Liver (tissue), 9 donors: ENCODE results near the gene KLHL13. TPM values are rescaled to one million over a fixed set of nuclear protein-coding genes. Genes with fewer than 3 reads are reported as not detected.

ENCODE experiments used
- DNase-seq: peaks from one replicate; pipeline ENCODE4 v3.0.0-alpha.2; 2017; ENCODE audit warnings: low spot score
- H3K27ac ChIP-seq, 2 donors: one replicate each; pipeline ENCODE4 v1.7.0; 2013; ENCODE audit warnings: inconsistent platforms in 2 of 2, low read length in 2 of 2, control low read depth in 1 of 2, low read depth in 1 of 2, mild to moderate bottlenecking in 1 of 2
- H3K27me3 ChIP-seq, 4 donors: one replicate each; pipeline versions ENCODE4 v1.6.1 to v1.7.0; 2013; ENCODE audit warnings: low read length in 3 of 4, inconsistent platforms in 1 of 4, mild to moderate bottlenecking in 1 of 4, moderate library complexity in 1 of 4; ENCODE audit not compliant: control insufficient read depth in 4 of 4, insufficient read depth in 4 of 4
- H3K36me3 ChIP-seq, 4 donors: one replicate each; pipeline versions ENCODE4 v1.6.1 to v1.7.0; 2013; ENCODE audit warnings: low read length in 3 of 4, mild to moderate bottlenecking in 3 of 4, low read depth in 1 of 4, moderate library complexity in 1 of 4; ENCODE audit not compliant: control insufficient read depth in 4 of 4, insufficient read depth in 3 of 4
- H3K4me1 ChIP-seq, 4 donors: one replicate each; pipeline versions ENCODE4 v1.6.1 to v1.7.0; 2013; ENCODE audit warnings: low read length in 3 of 4, mild to moderate bottlenecking in 3 of 4, moderate library complexity in 1 of 4; ENCODE audit not compliant: control insufficient read depth in 4 of 4, insufficient read depth in 4 of 4
- H3K4me3 ChIP-seq, 3 donors: one replicate each; pipeline versions ENCODE4 v1.6.1 to v1.7.0; 2013; ENCODE audit warnings: low read length in 3 of 3, control low read depth in 1 of 3, low read depth in 1 of 3, mild to moderate bottlenecking in 1 of 3
- H3K9ac ChIP-seq, 2 donors: one replicate each; pipeline ENCODE4 v1.7.0; 2013; ENCODE audit warnings: low read length in 2 of 2, mild to moderate bottlenecking in 2 of 2, moderate library complexity in 2 of 2, control low read depth in 1 of 2, low read depth in 1 of 2
- H3K9me3 ChIP-seq, 4 donors: one replicate each; pipeline versions ENCODE4 v1.6.1 to v1.7.0; 2013; ENCODE audit warnings: low read length in 3 of 4; ENCODE audit not compliant: control insufficient read depth in 4 of 4
- ATF3 ChIP-seq: IDR thresholded peaks from 2 replicates; pipeline ENCODE4 v1.6.1; 2016; ENCODE audit warnings: antibody characterized with exemption
- EGR1 ChIP-seq, 2 donors: IDR thresholded peaks; 2 replicates each; pipeline ENCODE4 v1.6.1; 2016 to 2018; ENCODE audit warnings: antibody characterized with exemption in 2 of 2, low read depth in 2 of 2
- FOXA1 ChIP-seq: IDR thresholded peaks from 2 replicates; pipeline ENCODE4 v1.6.1; 2016; ENCODE audit warnings: antibody characterized with exemption
- FOXA2 ChIP-seq: IDR thresholded peaks from 2 replicates; pipeline ENCODE4 v1.6.1; 2016; ENCODE audit warnings: antibody characterized with exemption
- GABPA ChIP-seq, 2 donors: IDR thresholded peaks in 1 of 2; conservative IDR thresholded peaks in 1 of 2; 2 replicates each; pipeline ENCODE4 v1.6.1; 2016; ENCODE audit warnings: antibody characterized with exemption in 2 of 2, mild to moderate bottlenecking in 1 of 2, moderate library complexity in 1 of 2
- HNF4A ChIP-seq, 2 donors: conservative IDR thresholded peaks; 2 replicates each; pipeline ENCODE4 v1.6.1; 2016; ENCODE audit warnings: antibody characterized with exemption in 2 of 2, mild to moderate bottlenecking in 2 of 2
- HNF4G ChIP-seq: IDR thresholded peaks from 2 replicates; pipeline ENCODE4 v1.6.1; 2016; ENCODE audit warnings: antibody characterized with exemption
- JUND ChIP-seq, 2 donors: IDR thresholded peaks; 2 replicates each; pipeline ENCODE4 v1.6.1; 2016; ENCODE audit warnings: antibody characterized with exemption in 2 of 2
- MAX ChIP-seq: IDR thresholded peaks from 2 replicates; pipeline ENCODE4 v1.6.1; 2016; ENCODE audit warnings: antibody characterized with exemption
- NR2F2 ChIP-seq: IDR thresholded peaks from 2 replicates; pipeline ENCODE4 v1.6.1; 2016; ENCODE audit warnings: antibody characterized with exemption
- RAD21 ChIP-seq, 2 donors: IDR thresholded peaks; 2 replicates each; pipeline ENCODE4 v1.6.1; 2016; ENCODE audit warnings: antibody characterized with exemption in 2 of 2, mild to moderate bottlenecking in 2 of 2
- RXRA ChIP-seq, 2 donors: IDR thresholded peaks; 2 replicates each; pipeline ENCODE4 v1.6.1; 2017 to 2018; ENCODE audit warnings: antibody characterized with exemption in 2 of 2, mild to moderate bottlenecking in 1 of 2
- SP1 ChIP-seq: IDR thresholded peaks from 2 replicates; pipeline ENCODE4 v1.6.1; 2018; ENCODE audit warnings: antibody characterized with exemption, mild to moderate bottlenecking
- TAF1 ChIP-seq: conservative IDR thresholded peaks from 2 replicates; pipeline ENCODE4 v1.6.1; 2016; ENCODE audit warnings: antibody characterized with exemption, mild to moderate bottlenecking
- YY1 ChIP-seq: IDR thresholded peaks from 2 replicates; pipeline ENCODE4 v1.6.1; 2016; ENCODE audit warnings: antibody characterized with exemption, mild to moderate bottlenecking
- ZBTB33 ChIP-seq: IDR thresholded peaks from 2 replicates; pipeline ENCODE4 v1.6.1; 2016; ENCODE audit warnings: antibody characterized with exemption
- WGBS: extraction: QIAGEN DNeasy Blood & Tissue Kit; methylation state at CpG from one replicate; pipeline ENCODE4 v1.1.7; 2013; 5-methylcytosine and 5-hydroxymethylcytosine counted together
- polyA plus RNA-seq, 2 donors: library from polyadenylated mRNA; stranded (reverse) in 1 of 2; unstranded in 1 of 2; fragments of 200-250 nt in 1 of 2; fragments of >200 nt in 1 of 2; fragmentation: Nextera tagmentation in 1 of 2; extraction: Ambion mirVana in 1 of 2; gene quantifications; one replicate each; pipeline versions ENCODE4 v1.2.1 to v1.2.3, GENCODE V29; 2013 to 2015
- total RNA-seq, 2 donors: library from RNA; depleted of rRNA; stranded (reverse); fragments of >200 nt; gene quantifications; one replicate each; pipeline ENCODE4 v1.2.3, GENCODE V29; 2014
- TF ChIP-seq, protein P1 (sequence below): IDR thresholded peaks from 2 replicates; pipeline ENCODE4 v1.6.1; 2016; ENCODE audit warnings: antibody characterized with exemption, mild to moderate bottlenecking
- TF ChIP-seq, protein P2 (sequence below): fragments of 150-350 bp; IDR thresholded peaks from 2 replicates; pipeline ENCODE4 v1.5.1; 2017; ENCODE audit warnings: improper control_type of control experiment, low read depth, low read length; ENCODE audit not compliant: missing input control
- donor health status: healthy.
- donor health status: healthy.
- donor health status: healthy.
- donor health status: healthy.
- donor health status: healthy.

Gene KLHL13
- total and polyA plus RNA-seq, 4 donors, result 0.76 to 5.3 (median 3.3) TPM

- WGBS, result 91% methylated on average over 3 of the region's 3 CpGs
- no peaks in the 10 kb centered on the region for H3K4me1 ChIP-seq
- no peaks in the 10 kb centered on the region for H3K9me3 ChIP-seq
- no peak for DNase-seq
- H3K27me3 ChIP-seq, result no peaks in the 10 kb centered on the region
- TF ChIP-seq RAD21 (IDR thresholded peaks at IDR 0.05) (no peak), YY1 (no peak), FOXA2 (no peak), RXRA (IDR thresholded peaks at IDR 0.05) (no peak), ZBTB33 (no peak), GABPA (IDR thresholded peaks at IDR 0.05 in 1 of 2, conservative IDR thresholded peaks at IDR 0.05 in 1 of 2) (no peak), EGR1 (IDR thresholded peaks at IDR 0.05; ENCODE audit: low read depth in 2 of 2) (no peak), NR2F2 (no peak), SP1 (no peak), FOXA1 (no peak), HNF4G (no peak), MAX (no peak), TAF1 (no peak), ATF3 (no peak), JUND (IDR thresholded peaks at IDR 0.05) (no peak), HNF4A (conservative IDR thresholded peaks at IDR 0.05) (no peak)
- TF ChIP-seq, protein P1, sequence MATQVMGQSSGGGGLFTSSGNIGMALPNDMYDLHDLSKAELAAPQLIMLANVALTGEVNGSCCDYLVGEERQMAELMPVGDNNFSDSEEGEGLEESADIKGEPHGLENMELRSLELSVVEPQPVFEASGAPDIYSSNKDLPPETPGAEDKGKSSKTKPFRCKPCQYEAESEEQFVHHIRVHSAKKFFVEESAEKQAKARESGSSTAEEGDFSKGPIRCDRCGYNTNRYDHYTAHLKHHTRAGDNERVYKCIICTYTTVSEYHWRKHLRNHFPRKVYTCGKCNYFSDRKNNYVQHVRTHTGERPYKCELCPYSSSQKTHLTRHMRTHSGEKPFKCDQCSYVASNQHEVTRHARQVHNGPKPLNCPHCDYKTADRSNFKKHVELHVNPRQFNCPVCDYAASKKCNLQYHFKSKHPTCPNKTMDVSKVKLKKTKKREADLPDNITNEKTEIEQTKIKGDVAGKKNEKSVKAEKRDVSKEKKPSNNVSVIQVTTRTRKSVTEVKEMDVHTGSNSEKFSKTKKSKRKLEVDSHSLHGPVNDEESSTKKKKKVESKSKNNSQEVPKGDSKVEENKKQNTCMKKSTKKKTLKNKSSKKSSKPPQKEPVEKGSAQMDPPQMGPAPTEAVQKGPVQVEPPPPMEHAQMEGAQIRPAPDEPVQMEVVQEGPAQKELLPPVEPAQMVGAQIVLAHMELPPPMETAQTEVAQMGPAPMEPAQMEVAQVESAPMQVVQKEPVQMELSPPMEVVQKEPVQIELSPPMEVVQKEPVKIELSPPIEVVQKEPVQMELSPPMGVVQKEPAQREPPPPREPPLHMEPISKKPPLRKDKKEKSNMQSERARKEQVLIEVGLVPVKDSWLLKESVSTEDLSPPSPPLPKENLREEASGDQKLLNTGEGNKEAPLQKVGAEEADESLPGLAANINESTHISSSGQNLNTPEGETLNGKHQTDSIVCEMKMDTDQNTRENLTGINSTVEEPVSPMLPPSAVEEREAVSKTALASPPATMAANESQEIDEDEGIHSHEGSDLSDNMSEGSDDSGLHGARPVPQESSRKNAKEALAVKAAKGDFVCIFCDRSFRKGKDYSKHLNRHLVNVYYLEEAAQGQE, result no peak
- TF ChIP-seq, protein P2, sequence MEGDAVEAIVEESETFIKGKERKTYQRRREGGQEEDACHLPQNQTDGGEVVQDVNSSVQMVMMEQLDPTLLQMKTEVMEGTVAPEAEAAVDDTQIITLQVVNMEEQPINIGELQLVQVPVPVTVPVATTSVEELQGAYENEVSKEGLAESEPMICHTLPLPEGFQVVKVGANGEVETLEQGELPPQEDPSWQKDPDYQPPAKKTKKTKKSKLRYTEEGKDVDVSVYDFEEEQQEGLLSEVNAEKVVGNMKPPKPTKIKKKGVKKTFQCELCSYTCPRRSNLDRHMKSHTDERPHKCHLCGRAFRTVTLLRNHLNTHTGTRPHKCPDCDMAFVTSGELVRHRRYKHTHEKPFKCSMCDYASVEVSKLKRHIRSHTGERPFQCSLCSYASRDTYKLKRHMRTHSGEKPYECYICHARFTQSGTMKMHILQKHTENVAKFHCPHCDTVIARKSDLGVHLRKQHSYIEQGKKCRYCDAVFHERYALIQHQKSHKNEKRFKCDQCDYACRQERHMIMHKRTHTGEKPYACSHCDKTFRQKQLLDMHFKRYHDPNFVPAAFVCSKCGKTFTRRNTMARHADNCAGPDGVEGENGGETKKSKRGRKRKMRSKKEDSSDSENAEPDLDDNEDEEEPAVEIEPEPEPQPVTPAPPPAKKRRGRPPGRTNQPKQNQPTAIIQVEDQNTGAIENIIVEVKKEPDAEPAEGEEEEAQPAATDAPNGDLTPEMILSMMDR, result no peak
- no peak overlapping the region for H3K4me3 ChIP-seq
- H3K9ac ChIP-seq, result no peak overlapping the region
- no peaks in the 10 kb centered on the region for H3K36me3 ChIP-seq
- H3K27ac ChIP-seq, result no peak overlapping the region
Measured at GRCh38 chrX:118131336-118131735, 14.7 kb upstream of the KLHL13 start.

DNA sequence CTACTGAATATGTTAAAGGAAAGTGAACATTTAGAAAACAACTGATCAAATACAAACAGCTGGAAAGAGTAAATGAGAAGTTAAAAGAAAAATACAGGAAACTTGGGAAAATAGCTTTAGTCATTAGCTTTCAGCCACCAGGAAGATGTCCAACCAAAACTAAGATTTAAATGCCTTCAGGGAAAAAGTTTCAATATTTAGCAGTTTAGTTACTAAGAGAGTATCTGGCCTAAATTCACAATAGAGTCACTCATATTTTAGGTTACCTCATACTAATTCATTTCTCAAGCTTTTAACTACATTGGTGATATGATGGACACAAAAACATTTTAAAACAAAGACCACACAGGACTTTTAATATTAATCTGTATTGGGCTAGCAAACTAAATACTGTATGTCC, 13.1 kb upstream of the KLHL13 start:
- Histone ChIP-seq H3K4me3 (no peak overlapping the region), H3K4me1 (no peaks in the 10 kb centered on the region), H3K36me3 (no peaks in the 10 kb centered on the region), H3K9ac (no peak overlapping the region), H3K27ac (no peak overlapping the region), H3K27me3 (no peaks in the 10 kb centered on the region), H3K9me3 (no peaks in the 10 kb centered on the region)
- no peak for DNase-seq
- TF ChIP-seq FOXA1 (no peak), GABPA (IDR thresholded peaks at IDR 0.05 in 1 of 2, conservative IDR thresholded peaks at IDR 0.05 in 1 of 2) (no peak), YY1 (no peak), RXRA (IDR thresholded peaks at IDR 0.05) (no peak), HNF4A (conservative IDR thresholded peaks at IDR 0.05) (no peak), FOXA2 (no peak), JUND (IDR thresholded peaks at IDR 0.05) (no peak)
